Measurements from ENCODE around the gene CDYL.
A peak's percentile ranks its signal among the peaks of the same experiment; 100 is the strongest.

The CDYL gene

GRCh38 chr6:4940416-4940815 is 164.2 kb downstream of the CDYL start:
- DNase-seq = no peak

- DNase-seq = peak; percentile 60
Measured at GRCh38 chr6:4941782-4942672, 165.8 kb downstream of the CDYL start.

GRCh38 chr6:4942673-4943009 is 166.4 kb downstream of the CDYL start:
- DNase-seq = no peak

GRCh38 chr6:4943716-4944115 is 167.5 kb downstream of the CDYL start:
- no peak for DNase-seq

- no peak for DNase-seq
Measured at GRCh38 chr6:4944325-4944724, 168.1 kb downstream of the CDYL start.

- no peak for DNase-seq
Measured at GRCh38 chr6:4946521-4946920, 170.3 kb downstream of the CDYL start.

- DNase-seq = no peak
Measured at GRCh38 chr6:4947716-4948115, 171.5 kb downstream of the CDYL start.

- no peak for DNase-seq
Measured at GRCh38 chr6:4948781-4949450, 172.7 kb downstream of the CDYL start.

- DNase-seq = no peak
Measured at GRCh38 chr6:4950076-4950475, 173.9 kb downstream of the CDYL start.

GRCh38 chr6:4950836-4951533 is 174.8 kb downstream of the CDYL start:
- DNase-seq = no peak

GRCh38 chr6:4953440-4953839 is 177.2 kb downstream of the CDYL start:
- DNase-seq = no peak

- no peak for DNase-seq
Measured at GRCh38 chr6:4956625-4957024, 180.4 kb downstream of the CDYL start.

- no peak for DNase-seq
Measured at GRCh38 chr6:4957521-4958231, 181.5 kb downstream of the CDYL start.

GRCh38 chr6:4958624-4959023 is 182.4 kb downstream of the CDYL start:
- DNase-seq = no peak

GRCh38 chr6:4961322-4962168 is 185.3 kb downstream of the CDYL start:
- DNase-seq = no peak

GRCh38 chr6:4962905-4963304 is 186.7 kb downstream of the CDYL start:
- DNase-seq = no peak

GRCh38 chr6:4964675-4965561 is 188.7 kb downstream of the CDYL start:
- DNase-seq = no peak

- no peak for DNase-seq
Measured at GRCh38 chr6:4965562-4966389, 189.6 kb downstream of the CDYL start.

- no peak for DNase-seq
Measured at GRCh38 chr6:4967301-4968030, 191.3 kb downstream of the CDYL start.

All from stimulated activated CD4-positive, alpha-beta T cell treated with anti-CD3 and anti-CD28 coated beads, Interleukin-15, amount 100 ng/mL, for 24 hours (primary cell).